K562 (cell line): ENCODE results near the gene NOS1. TPM values are rescaled to one million over a fixed set of nuclear protein-coding genes. Genes with fewer than 3 reads are reported as not detected.
A peak's percentile ranks its signal among the peaks of the same experiment; 100 is the strongest.

Source experiments
- ATAC-seq: fragments of 200-7000 bp; cut with Tn5 transposase; 3 replicates; pipeline ENCODE4 v1.9.1; 2020; ENCODE audit warnings: moderate library complexity
- BruUV-seq: library from RNA; stranded (reverse); fragments of 400-500 nt; replicated peaks from 2 replicates; lab custom pipeline; 2021; lab: Mats Ljungman, UMichigan
- CTCF ChIA-PET: fragments of 300-600 bp; formaldehyde crosslinking; extraction: SDS; loops from one replicate; lab custom pipeline; 2021; ENCODE audit warnings: low intra/inter-chr PET ratio; lab: Yijun Ruan, JAX
- POLR2A ChIA-PET: fragments of 300-600, 350-650 bp; sonication (Branson Sonifier 250); formaldehyde crosslinking; extraction: SDS; loops from one replicate; lab custom pipeline; 2021; ENCODE audit warnings: antibody characterized with exemption, inconsistent platforms; lab: Yijun Ruan, JAX
- DNase-seq, 4 experiments: peaks; one replicate each; pipeline versions ENCODE4 v3.0.0 to v3.0.0-alpha.2; 2011 to 2018; ENCODE audit warnings: low spot score in 3 of 4, mixed read lengths in 3 of 4; ENCODE audit errors: extremely low read depth in 1 of 4
- FAIRE-seq: peaks from 2 replicates; lab custom pipeline; 2011; peaks lifted over from hg19 to GRCh38; lab: Jason Lieb, UNC
- H2AFZ ChIP-seq: 2 replicates; pipeline ENCODE4 v1.6.0; 2011; ENCODE audit warnings: low read depth, low read length, control low read depth, inconsistent platforms
- H3K27ac ChIP-seq: fragments of 200-600 bp; 3 replicates; pipeline ENCODE4 v1.8.0; 2011; ENCODE audit warnings: low read depth, mild to moderate bottlenecking, control low read depth, inconsistent platforms, low read length, moderate library complexity, mixed read lengths; ENCODE audit errors: extremely low read depth
- H3K27me3 ChIP-seq, 2 experiments: fragments of 300-600 bp in 1 of 2; 2 replicates in 1 of 2; 3 replicates in 1 of 2; pipeline versions ENCODE4 v1.6.0 to v1.8.0; 2011; ENCODE audit warnings: inconsistent platforms in 2 of 2, low read length in 2 of 2, mild to moderate bottlenecking in 1 of 2, mixed read lengths in 1 of 2, moderate library complexity in 1 of 2; ENCODE audit not compliant: control insufficient read depth in 2 of 2, insufficient read depth in 2 of 2
- H3K36me3 ChIP-seq: fragments of 300-600 bp; 3 replicates; pipeline ENCODE4 v1.8.0; 2011; ENCODE audit warnings: mild to moderate bottlenecking, low read length, inconsistent platforms; ENCODE audit not compliant: control insufficient read depth, insufficient read depth
- H3K4me1 ChIP-seq, 2 experiments: fragments of 200-600 bp in 1 of 2; replicated peaks in 1 of 2; 2 replicates in 1 of 2; 3 replicates in 1 of 2; pipeline versions ENCODE4 v1.5.1 to v1.8.0; 2011; ENCODE audit warnings: inconsistent platforms in 2 of 2, low read length in 2 of 2, mild to moderate bottlenecking in 1 of 2, mixed read lengths in 1 of 2, moderate library complexity in 1 of 2; ENCODE audit not compliant: control insufficient read depth in 2 of 2, insufficient read depth in 2 of 2
- H3K4me2 ChIP-seq: 2 replicates; pipeline ENCODE4 v1.6.1; 2011; ENCODE audit warnings: low read length, control low read depth, inconsistent platforms, mixed read lengths; ENCODE audit not compliant: insufficient read depth
- H3K4me3 ChIP-seq: fragments of 200-600 bp; sonication (generic), shearing (Covaris generic); 2 replicates; pipeline ENCODE4 v1.5.1; 2016; ENCODE audit warnings: control low read depth, inconsistent platforms
- H3K79me2 ChIP-seq: fragments of 200-600 bp; 3 replicates; pipeline ENCODE4 v1.8.0; 2011; ENCODE audit warnings: low read length, inconsistent platforms; ENCODE audit not compliant: control insufficient read depth, insufficient read depth
- H3K9ac ChIP-seq, 2 experiments: 2 replicates each; pipeline versions ENCODE4 v1.6.0 to v1.6.1; 2011; ENCODE audit warnings: low read depth in 2 of 2, low read length in 2 of 2, control low read depth in 1 of 2, inconsistent platforms in 1 of 2, mild to moderate bottlenecking in 1 of 2, mixed read lengths in 1 of 2; ENCODE audit not compliant: insufficient read depth in 1 of 2
- H3K9me1 ChIP-seq: one replicate; pipeline ENCODE4 v1.6.0; 2011; ENCODE audit warnings: inconsistent platforms, mild to moderate bottlenecking, low read length, moderate library complexity; ENCODE audit not compliant: control insufficient read depth, insufficient read depth
- H3K9me3 ChIP-seq: replicated peaks from 2 replicates; pipeline ENCODE4 v1.5.1; 2011; ENCODE audit warnings: low read depth, low read length, inconsistent platforms; ENCODE audit not compliant: control insufficient read depth, insufficient read depth
- H4K20me1 ChIP-seq: replicated peaks from 2 replicates; pipeline ENCODE4 v1.6.1; 2011; ENCODE audit warnings: low read length, inconsistent platforms, mixed read lengths; ENCODE audit not compliant: control insufficient read depth, insufficient read depth
- CBFB ChIP-seq: sonication (generic); formaldehyde crosslinking; IDR thresholded peaks from 2 replicates; pipeline ENCODE4 v1.4.0; 2020; ENCODE audit warnings: mild to moderate bottlenecking, missing genetic modification reagents
- CTCF ChIP-seq, 3 experiments: IDR thresholded peaks in 2 of 3; conservative IDR thresholded peaks in 1 of 3; 2 replicates each; pipeline ENCODE4 v1.5.1; 2011 to 2012; ENCODE audit warnings: low read length in 3 of 3, mild to moderate bottlenecking in 3 of 3, control low read depth in 2 of 3, improper control_type of control experiment in 1 of 3, inconsistent platforms in 1 of 3, low read depth in 1 of 3, mixed read lengths in 1 of 3, moderate library complexity in 1 of 3; ENCODE audit not compliant: insufficient read depth in 2 of 3
- FOSL1 ChIP-seq: fragments of 200-800 bp; sonication (Bioruptor generic); conservative IDR thresholded peaks from 2 replicates; pipeline ENCODE4 v1.6.1; 2016; ENCODE audit warnings: missing genetic modification characterization, missing compliant biosample characterization
- LCOR ChIP-seq: sonication (generic); formaldehyde crosslinking; IDR thresholded peaks from 2 replicates; pipeline ENCODE4 v1.8.0; 2022; ENCODE audit warnings: mild to moderate bottlenecking, missing genetic modification reagents
- NELFE ChIP-seq: IDR thresholded peaks from 2 replicates; pipeline ENCODE4 v1.6.1; 2011; ENCODE audit warnings: mild to moderate bottlenecking; ENCODE audit not compliant: insufficient read depth, insufficient read length
- POLR2G ChIP-seq: fragments of 200-400 bp; formaldehyde crosslinking; IDR thresholded peaks from 2 replicates; pipeline ENCODE4 v1.6.1; 2017; ENCODE audit warnings: low read depth, mild to moderate bottlenecking, antibody characterized with exemption, low read length, moderate library complexity
- RAD21 ChIP-seq, 2 experiments: fragments of 250-450 bp in 1 of 2; fragments of 450-650 bp in 1 of 2; sonication (Bioruptor Pico) in 1 of 2; formaldehyde crosslinking in 1 of 2; IDR thresholded peaks in 1 of 2; conservative IDR thresholded peaks in 1 of 2; 2 replicates each; pipeline versions ENCODE4 v1.4.0 to v1.8.0; 2020 to 2022; ENCODE audit warnings: mild to moderate bottlenecking in 2 of 2, moderate library complexity in 1 of 2
- SMARCA4 ChIP-seq: fragments of 450-650 bp; IDR thresholded peaks from 2 replicates; pipeline ENCODE4 v1.6.1; 2016
- TCF3 ChIP-seq: sonication (generic); formaldehyde crosslinking; IDR thresholded peaks from 2 replicates; pipeline ENCODE4 v1.4.0; 2020; ENCODE audit warnings: mild to moderate bottlenecking, missing genetic modification reagents
- ZNF717 ChIP-seq: fragments of 250-450 bp; sonication (Bioruptor Pico); IDR thresholded peaks from 2 replicates; pipeline ENCODE4 v1.5.0; 2021
- WGBS: fragments of 100-300 bp; shearing (Covaris generic); methylation state at CpG from one replicate; pipeline ENCODE4 v1.1.6; 2016; ENCODE audit warnings: low coverage, mixed read lengths; ENCODE audit not compliant: insufficient coverage; ENCODE audit errors: missing lambda C conversion rate; 5-methylcytosine and 5-hydroxymethylcytosine counted together
- in situ Hi-C: fragments of 300-500 bp; cut with MboI; formaldehyde crosslinking; loops from 4 replicates; pipeline ENCODE4 v1.15.0; 2018; ENCODE audit warnings: inconsistent platforms, mixed read lengths
- intact Hi-C: fragments of 100-400 bp; cut with micrococcal nuclease; formaldehyde crosslinking; loops from 2 replicates; pipeline ENCODE4 v1.14.2; 2022
- polyA plus RNA-seq, 8 experiments: library from polyadenylated mRNA; depleted of rRNA in 4 of 8; stranded (reverse) in 5 of 8; unstranded in 3 of 8; fragments of >200 nt; fragmentation: Nextera tagmentation in 2 of 8; fragmentation: Illumina TruSeq in 1 of 8; extraction: Ambion mirVana in 2 of 8; extraction: Trizol in 1 of 8; gene quantifications; 2 replicates each; pipeline versions ENCODE4 v1.2.1 to v1.2.3, GENCODE V29; 2011 to 2014; ENCODE audit warnings: inconsistent platforms in 1 of 8, missing spikeins in 1 of 8
- total RNA-seq, 7 experiments: library from RNA; depleted of rRNA in 6 of 7; stranded (reverse); fragments of >200 nt in 6 of 7; fragmentation: Illumina TruSeq in 2 of 7; extraction: Trizol in 2 of 7; gene quantifications; 2 replicates each; pipeline versions ENCODE4 v1.2.1 to v1.2.3, GENCODE V29; 2011 to 2021; ENCODE audit warnings: low replicate concordance in 1 of 7

NOS1 gene
- total and polyA plus RNA-seq, 9 of the 15 experiments (the other 6 are each of a cell fraction or from before 2014, with no cell fraction given) = not detected

GRCh38 chr12:117402363-117402762 is 40.9 kb upstream of the NOS1 start:
- H2AFZ ChIP-seq = no peak overlapping the region
- TF ChIP-seq LCOR = no peak
- TF ChIP-seq ZNF717 (CRISPR knock-in tag) = no peak
- peak in 1 of 2 experiments; percentile 22; a peak in 2 of 4 replicates for TF ChIP-seq RAD21 (CRISPR knock-in tag; conservative IDR thresholded peaks at IDR 0.05 in 1 of 2, IDR thresholded peaks at IDR 0.05 in 1 of 2)
- TF ChIP-seq NELFE = no peak
- TF ChIP-seq CTCF (IDR thresholded peaks at IDR 0.05 in 2 of 3, conservative IDR thresholded peaks at IDR 0.05 in 1 of 3; ENCODE audit: insufficient read depth in 2 of 3, low read depth in 1 of 3, low read length in 3 of 3) = peak; percentile 41 to 53 (median 46); a peak in 5 of 6 replicates
- no peak for TF ChIP-seq CBFB (CRISPR knock-in tag)
- TF ChIP-seq POLR2G = no peak
- TF ChIP-seq TCF3 (CRISPR knock-in tag) = no peak
- TF ChIP-seq FOSL1 (tag) = no peak
- TF ChIP-seq SMARCA4 = no peak
- H3K4me3 ChIP-seq = no peak overlapping the region
- no peak overlapping the region for H3K4me2 ChIP-seq
- no TSS peak for BruUV-seq
- no peak overlapping the region for H3K27ac ChIP-seq
- no peaks in the 10 kb centered on the region for H3K79me2 ChIP-seq
- 0% methylated on average over 3 of the region's 4 CpGs for WGBS
- H3K27me3 ChIP-seq = no peaks in the 10 kb centered on the region; a peak in 1 of 5 replicates
- in situ Hi-C loops = no loop called here
- CTCF ChIA-PET = interaction anchor here (0.7 kb wide), 1 partner anchor 166 kb away, joined by 3 read pairs; no protein-coding TSS in a partner anchor
- POLR2A ChIA-PET = interaction anchor here (0.6 kb wide), 1 partner anchor 163 kb away, joined by 3 read pairs; no protein-coding TSS in a partner anchor
- intact Hi-C loops = no loop called here
- H4K20me1 ChIP-seq = no peaks in the 10 kb centered on the region
- no peaks in the 10 kb centered on the region for H3K9me3 ChIP-seq
- no peaks in the 10 kb centered on the region for H3K36me3 ChIP-seq
- peak in 2 of 4 experiments; percentile 11 to 22 for DNase-seq
- H3K9ac ChIP-seq = no peak overlapping the region
- ATAC-seq = peak; percentile 88
- H3K4me1 ChIP-seq = no peaks in the 10 kb centered on the region
- H3K9me1 ChIP-seq = no peaks in the 10 kb centered on the region
- FAIRE-seq = peak; percentile 73
